Muscle of back (tissue), 11 donors: ENCODE measurements around the gene BICD1. TPM values are rescaled to one million over a fixed set of nuclear protein-coding genes. Genes with fewer than 3 reads are reported as not detected.

Experiments
- DNase-seq, 3 donors: peaks; one replicate each; pipeline versions ENCODE4 v3.0.0 to v3.0.0-alpha.2; 2013
- polyA plus RNA-seq, 10 donors: library from polyadenylated mRNA; unstranded; fragments of 120-200 nt; gene quantifications; one replicate each; pipeline ENCODE4 v1.2.1, GENCODE V29; 2013; ENCODE audit not compliant: insufficient read length in 10 of 10

Gene BICD1
- polyA plus RNA-seq, 10 donors = 6.7 to 13.0 (median 10.9) TPM

DNA sequence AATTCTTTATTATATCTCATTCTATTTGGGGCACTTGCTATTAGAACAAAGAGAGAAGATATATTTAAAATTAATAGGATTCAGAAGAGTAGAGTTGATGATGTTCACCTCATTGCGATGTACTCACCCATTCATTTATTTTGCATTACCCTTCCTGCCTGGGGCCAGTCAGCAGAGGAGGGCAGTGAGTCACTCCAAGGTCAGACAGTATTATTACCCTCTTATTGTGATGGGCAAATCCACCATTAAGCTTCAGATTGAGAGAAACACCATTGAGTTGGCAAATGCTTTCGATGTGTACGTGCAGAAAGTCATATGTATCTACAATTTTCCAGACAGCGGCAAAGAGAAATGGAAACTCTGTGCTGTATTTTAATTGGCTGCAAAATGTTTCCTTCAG is 134.2 kb downstream of the BICD1 start:
- no peak for DNase-seq

DNA sequence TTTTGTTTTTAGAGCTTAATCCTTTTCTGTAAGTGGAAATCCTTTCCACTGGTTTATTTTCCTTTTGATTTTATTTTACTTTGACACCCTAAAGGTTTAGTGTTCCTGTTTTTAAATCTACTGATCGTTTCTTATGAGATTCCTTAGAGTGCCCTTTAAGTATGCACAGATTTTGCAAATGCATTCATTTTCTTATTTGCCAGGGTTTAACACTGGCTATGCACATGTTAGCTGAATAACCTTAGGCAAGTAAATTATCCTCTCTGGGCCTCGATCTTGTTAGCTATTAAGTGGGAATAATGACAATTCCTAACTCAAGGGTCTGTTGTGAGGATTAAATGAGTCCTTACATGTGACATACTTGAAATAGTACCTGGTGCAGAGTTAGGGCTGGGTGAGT is 136.0 kb downstream of the BICD1 start:
- no peak for DNase-seq

DNA sequence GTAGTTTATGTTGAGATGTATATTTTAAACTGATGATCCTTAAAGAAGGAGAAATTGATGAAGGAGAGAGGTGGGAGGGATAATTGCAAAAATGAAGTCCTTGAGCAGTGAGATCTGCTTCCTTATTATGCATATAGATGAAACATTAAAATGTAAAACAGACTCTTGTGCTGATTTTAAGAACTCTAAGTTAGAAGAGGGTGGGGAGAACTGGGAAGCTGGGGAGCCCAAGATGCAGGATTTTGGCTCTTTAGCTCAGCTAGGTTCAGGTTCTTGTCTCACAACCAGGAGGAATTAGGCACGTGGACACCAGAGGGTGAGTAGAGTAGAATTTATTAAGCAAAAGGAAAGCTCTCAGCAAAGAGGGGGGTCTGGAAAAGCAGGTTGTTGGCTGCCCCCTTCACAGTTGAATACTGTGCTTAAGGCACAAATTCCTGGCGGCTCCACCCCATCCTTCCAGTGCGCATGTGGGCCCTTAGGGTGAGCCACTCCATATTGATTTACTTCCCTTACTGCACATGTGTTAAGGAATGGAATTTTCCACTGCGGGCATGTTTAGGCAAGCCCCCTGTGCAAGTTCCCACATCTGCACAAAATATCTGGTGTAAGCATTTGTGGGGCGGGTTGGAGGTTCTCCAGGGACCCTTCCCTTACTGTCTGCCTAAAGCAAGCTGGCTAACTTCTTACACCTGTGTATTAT is 141.9 kb downstream of the BICD1 start:
- DNase-seq = peak in 1 of 3 donors; percentile 16

DNA sequence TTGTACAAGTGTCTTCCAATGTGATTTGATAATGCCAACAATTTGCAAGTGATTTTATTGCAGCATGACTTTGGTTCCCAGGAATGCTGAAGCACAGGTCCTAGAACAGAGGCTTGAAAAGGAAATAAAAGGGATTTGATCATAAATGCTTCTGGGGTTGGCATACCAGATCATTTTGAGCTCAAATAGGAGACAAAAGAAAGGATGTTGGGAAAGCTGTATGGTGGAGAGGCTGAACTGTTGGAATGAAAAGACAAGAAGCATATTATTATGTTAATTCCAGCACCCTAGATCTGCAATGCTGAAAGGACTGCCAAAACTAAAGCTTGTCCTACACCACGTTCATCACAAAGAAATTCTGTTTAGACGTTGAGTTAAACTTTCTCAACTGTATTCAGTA is 143.1 kb downstream of the BICD1 start:
- DNase-seq = no peak

DNA sequence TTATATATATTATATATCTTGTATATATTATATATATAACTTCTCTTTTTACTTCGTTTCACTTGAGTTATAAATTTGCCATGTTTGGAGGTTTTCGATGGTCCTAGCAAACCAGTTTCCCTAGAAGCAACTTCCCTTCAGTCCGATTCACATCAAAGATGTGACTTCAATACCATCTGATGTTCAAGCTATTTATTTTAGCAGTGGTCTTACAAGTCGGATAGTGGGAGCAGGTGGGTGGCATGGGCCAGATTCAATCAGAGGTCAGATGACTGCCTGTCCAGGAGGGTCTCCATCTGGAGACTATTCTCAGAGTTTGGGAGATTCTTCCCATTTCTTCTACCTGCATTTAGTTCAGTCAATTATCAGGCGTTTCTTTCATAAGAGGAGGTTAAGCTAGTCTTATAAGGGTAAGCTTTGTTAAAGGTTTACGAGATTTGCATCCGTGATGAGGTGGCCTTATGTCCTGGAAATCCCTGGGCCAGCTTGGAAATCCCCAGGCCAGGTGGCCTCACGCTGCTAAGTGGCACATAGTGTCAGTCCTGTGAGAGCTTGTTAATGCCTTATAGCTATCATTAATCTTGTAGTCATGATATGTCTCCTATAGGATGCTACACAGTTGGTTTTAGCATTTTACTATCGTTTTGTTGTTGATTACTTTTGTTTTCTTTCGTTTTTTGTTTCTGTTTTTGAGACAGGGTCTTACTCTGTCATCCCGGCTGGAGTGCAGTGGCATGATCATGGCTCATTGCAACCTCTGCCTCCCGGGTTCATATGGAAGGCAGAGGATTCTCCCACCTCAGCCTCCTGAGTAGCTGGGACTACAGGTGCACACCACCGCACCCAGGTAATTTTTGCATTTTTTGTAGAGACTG is 145.8 kb downstream of the BICD1 start:
- no peak for DNase-seq

DNA sequence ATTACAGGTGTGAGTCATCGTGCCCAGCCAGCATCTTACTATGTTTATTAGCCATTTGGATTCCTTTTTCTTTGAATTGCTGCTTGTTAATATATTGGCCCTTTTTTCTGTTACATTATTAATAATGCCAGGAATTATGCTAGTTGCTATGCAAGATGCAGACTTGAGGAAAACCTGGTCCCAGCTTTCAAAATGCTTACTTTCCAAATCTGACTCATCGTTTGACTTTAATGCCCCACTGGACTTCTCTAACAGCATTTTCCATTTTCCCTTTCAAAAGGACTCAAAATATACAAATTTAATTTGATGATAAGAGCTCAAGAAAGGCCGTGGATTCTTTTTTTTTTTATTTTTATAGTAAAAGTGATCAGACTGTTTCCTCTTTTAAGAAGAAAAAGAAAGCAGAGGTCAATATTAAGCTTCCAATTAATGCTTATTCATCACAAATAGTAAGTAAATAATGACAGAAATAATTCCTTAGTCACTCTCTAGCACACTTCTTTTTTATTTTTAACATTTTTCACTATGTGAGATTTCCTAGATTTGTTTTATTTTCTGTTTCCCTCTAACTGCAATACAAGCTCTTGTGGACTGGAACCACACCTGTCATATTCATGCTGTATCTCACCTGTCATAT is 146.6 kb downstream of the BICD1 start:
- no peak for DNase-seq

DNA sequence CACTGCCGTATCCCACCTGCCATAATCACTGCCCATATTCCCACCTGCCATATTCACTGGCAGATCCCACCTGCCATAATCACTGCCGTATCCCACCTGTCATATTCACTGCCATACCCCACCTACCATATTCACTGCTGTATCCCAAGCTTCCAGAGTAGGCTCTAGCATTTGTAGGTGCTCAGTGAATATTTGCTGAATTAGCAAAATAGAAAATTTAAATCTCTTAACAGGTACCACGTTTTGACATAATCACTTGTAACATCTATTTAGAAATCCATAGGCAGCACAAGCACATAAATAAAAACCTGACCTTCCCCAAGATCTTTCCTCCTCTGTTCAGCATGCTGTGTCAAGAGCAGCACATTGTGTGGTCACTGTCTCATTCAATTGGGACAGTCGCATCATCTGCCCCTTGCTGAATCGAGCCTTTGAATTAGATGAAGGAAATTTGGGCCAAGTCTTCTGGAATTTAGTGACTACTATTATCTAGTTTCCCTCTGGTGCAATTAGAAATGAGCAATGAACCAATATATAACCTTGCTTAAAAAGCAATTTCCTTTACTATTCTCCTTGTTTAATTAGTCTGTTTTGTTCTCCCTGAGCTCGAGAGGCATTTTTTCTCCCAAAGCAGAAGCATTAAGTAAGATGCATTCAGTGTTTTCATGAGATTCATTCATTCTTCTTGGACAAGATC is 147.8 kb downstream of the BICD1 start:
- DNase-seq = no peak

DNA sequence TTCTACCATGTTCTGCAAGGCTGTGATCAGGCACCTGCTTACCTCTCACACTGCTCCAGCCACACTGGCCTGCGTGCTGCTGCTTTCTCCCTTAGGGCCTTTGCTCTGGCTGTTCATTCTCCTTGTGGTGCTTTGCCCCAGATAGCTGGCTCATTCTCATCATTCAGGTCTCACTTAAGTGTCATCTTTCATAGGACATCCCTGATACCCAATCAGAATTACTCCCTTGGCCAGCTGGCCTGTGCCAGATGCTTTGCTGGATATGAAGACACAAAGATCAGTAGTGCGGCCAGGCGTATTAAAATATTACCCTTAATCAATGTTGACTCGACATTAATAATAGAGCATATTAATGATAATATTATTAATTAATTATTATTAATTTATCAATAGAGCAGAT is 148.9 kb downstream of the BICD1 start:
- no peak for DNase-seq

DNA sequence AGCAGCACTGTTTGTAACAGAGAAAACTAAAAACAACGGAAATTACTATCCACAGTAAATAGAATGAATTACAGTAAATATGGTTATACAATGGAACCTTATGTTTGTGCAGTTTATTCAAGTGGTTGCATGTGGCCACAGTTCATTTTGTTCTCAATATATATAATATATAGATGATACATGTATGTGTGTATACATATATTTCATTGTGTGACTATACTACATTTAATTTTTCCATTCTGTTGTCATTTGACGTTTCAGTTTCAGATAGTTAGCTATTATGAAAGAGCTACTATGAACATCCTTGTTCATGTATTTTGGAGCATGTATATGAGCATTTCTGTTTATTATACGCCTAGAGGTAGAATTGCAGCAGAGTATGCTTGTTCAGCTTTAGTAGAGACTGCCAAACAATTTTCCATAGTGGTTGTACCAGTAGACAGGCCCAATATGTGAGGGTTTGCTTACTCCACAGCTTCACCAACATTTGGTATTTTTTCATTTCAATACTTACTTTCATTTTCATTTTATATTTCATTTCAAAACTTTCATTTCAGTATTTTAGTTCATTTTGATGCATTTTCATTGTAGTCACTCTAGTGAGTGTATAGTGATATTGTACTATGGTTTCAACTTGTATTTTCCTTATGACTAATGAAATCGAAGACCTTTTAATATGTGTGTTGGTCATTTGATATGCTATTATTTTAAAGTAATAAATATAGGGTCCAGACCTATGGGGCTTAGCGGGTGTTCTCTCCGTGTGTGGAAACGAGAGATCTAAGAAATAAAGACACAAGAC is 151.2 kb downstream of the BICD1 start:
- DNase-seq = no peak

DNA sequence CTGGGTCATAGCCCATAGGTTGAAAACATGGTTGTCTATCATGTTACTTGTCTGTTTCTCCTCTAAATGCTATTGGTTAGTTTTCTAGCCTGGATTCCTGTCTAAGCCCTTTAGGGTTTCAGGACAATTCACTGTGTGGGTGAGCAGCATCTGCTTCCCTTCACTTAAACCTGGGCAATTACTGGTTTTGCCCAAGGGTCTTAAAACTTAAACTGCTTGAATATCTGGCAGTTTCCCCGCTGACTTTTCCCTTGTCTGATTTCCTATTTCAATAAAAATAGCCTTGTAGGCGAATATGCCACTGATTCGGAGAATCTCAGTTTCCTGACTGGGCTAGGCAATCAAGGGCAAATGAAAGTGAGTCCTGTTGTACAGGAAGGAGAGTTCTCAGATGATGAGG is 154.0 kb downstream of the BICD1 start:
- DNase-seq = no peak

DNA sequence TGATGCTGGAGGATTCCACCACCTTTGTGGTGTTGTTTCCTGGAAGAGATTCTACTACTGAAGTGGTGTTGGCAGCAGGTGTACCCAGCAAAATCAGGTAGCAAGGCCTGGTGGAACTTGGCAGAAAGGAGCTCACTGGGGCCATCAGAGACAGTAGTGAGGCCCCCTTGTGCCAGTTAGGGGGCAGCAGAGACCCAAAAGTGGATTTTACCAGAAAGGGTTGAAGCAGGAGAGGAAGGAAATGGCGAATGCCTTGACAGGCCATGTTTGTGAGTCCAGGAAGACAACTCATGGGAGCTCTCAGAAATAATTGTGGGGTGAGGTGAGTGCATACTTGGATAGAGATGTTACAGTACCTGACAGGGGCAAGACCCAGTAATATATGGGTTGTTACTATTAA is 155.0 kb downstream of the BICD1 start:
- DNase-seq = no peak

DNA sequence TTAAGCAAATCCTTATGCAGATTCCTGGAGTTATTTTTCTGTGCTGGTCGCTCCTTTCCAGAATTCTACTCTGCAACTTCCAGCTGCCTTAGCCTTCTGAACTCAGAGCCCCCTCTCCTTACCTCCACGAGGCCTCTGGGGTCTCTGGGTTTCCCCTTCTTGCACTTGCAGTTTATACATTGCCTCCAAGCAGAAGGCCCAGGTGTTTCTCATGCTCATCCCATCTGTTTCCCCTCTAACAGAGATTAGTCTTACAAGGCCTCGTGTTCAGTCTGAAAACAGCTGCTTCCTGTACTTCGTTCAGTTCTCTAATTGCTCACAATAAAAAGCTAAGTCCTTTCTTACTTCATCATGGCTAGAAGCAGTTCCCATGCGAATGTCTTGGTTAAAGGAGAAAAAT is 158.3 kb downstream of the BICD1 start:
- peak; percentile 38 to 87 (median 63) for DNase-seq

DNA sequence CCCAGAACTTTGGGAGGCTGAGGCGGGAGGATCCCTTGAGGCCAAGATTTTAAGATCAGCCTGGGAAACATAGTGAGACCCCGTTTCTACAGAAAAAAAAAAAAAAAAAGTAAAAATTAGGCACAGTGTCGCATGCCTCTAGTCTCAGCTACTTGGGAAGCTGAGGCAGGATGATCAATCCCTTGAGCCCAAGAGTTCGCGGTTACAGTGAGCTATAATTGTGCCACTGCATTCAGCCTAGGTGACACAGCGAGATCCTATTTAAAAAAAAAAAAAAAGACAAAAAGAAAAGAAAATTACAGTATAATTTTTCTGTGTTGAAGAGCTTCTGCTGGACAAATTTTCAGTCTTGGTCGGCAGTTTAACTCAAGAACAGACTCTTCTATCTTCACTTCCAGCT is 158.8 kb downstream of the BICD1 start:
- no peak for DNase-seq

DNA sequence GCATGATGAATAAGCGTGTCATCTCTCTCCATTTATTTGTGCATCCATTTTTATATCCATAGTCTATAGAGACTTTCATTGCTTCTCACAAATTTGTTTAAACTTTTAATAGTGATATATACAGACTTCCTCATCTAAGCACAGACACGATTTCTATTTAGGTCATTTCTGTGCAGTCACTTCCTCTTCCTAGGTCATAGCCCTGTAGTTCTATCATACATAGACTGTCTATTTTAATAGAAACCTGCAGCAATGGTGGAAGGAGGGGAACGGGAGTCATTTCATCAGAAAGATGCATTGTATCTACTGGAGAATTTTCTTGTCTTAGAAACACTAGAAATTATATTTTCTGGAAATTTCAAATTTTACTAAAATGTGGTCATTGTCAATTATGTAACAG is 159.3 kb downstream of the BICD1 start:
- peak in 1 of 3 donors; percentile 19 for DNase-seq

DNA sequence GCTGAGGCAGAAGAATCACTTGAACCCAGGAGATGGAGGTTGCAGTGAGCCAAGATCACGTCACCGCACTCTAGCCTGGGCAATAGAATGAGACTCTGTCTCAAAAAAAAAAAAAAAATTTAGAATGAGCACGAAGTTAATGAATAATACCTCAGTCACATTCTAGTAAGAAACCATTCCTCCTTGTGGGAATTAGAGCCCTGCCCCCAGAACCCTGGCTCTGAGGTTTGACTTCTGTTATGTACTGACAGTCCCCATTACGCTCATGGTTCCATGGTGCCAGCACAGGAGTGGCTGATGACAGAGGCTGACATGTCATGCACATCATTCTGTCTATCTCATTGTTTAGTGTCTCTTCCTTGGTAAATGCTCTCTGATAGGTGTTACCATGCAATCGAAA is 160.1 kb downstream of the BICD1 start:
- DNase-seq = no peak

DNA sequence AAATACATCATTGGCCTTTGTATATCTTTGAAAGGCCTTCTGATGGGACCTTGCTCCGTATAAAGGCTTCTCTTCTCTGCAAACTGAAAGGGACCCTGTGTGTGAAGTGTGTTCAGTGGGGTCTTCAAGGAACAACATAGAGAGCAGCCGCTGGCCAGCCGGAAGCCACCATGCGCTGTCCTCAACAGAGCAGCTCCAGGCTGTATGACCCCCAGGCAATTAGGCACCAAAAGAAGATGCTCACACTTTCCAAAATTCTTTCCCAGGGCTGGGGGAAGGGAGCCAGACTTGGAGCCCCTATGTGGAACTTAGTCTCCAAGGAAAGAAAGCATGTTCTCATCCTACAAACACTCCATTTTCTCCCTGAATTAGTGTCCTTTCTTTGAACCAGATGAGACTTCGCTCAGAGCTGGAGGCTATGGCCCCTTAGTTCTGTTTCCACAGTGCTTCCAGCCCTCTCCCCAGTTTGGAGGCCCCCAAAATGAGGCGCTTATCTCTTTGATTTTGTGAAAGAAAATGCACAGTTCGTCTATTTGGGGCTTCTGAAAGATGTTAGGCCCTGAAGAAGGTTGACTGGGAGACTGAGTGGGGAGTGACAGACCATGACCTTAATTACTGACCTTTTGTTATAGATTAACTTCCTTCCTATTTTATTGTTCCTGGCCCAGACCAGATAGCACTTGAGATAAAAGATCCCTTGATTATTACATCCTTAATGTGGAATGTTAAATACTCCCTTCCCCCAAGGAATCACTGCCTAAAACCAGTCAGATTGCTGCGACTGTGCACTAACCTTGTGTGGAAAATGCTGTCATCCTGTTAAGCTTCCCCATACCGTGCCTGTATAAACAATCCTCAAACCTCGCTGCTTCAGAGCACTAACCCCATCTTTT is 164.4 kb downstream of the BICD1 start:
- DNase-seq = peak; percentile 41 to 77 (median 49)

DNA sequence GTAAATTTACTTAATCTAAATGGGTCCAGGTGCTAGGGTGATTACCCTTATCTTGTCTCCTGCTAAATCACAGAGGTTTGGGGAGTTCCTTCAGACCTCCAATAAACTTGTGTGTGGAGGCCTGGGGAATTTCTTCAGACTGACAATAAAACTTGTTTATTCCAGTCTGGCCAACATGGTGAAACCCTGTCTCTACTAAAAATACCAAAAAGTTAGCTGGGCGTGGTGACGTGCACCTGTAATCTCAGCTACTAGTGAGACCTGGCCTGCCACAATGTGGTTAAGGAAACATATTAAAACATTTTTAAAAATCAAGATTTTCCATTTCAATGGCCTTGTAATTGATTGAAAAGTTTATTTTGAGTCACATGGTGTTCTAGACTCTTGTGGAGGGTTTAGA is 165.8 kb downstream of the BICD1 start:
- no peak for DNase-seq

DNA sequence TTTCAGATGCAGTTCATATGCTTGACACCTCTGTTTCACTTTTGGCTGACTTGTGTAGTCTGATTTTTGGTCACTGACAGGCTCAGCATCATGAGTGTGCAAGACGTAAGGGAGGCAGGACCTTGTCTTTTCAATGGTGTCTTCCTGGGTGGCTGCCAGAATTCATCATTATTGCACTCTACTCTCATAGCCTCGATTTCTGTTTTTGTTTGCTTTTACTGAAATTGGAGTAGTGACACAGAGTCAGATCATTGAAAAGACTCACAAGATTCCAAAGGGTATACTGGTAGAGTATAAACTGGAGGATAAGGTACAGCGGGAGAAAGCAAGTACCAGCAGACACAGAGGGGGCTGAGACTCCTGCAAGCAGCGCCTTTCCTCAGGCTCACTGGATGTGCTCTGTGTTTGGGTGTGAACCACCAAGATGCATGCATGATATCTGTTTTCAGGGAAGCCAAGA is 166.4 kb downstream of the BICD1 start:
- no peak for DNase-seq

DNA sequence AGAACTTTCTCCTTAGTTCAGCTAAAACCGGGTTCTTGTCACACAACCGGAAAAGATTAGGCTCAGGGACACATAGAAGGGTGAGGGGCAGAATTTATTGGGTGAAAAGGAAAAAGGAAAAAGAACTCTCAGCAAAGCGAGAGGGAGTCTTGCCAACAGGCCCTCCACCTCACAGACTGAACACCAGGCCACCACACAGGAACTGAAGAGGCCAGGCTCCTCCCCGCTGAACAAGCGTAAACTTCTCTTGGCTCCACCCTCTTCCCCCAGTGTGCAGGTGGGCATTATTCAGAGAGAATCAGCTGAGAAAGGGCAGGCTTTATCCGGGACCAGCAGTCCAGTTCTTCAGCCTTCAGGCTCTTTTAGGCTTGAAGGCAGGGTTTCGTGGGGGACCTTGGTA is 167.1 kb downstream of the BICD1 start:
- DNase-seq = no peak

DNA sequence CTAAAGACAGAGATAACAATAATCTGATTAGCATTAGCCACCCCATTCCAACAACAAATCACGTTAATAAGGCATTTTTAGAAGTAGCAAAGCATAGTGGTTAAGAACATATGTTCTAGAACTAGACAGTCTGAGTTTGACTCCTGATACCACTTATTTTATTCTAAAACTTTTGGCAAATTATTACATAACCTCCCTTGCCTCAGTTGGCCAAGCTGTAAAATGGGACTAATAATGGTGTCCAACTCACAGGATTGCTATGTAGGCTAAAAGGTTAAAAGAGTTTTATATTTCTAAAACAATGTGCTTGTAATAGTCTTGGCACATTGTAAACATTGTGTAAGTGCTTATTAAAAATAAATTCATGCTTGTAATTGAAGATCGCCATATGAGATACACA is 168.0 kb downstream of the BICD1 start:
- DNase-seq = no peak
